GM21619 (cell line): Measurements from ENCODE around the gene R3HDM2.

Source experiments
- ATAC-seq: cut with Tn5 transposase; IDR thresholded peaks from one replicate; pipeline ENCODE4 v1.9.1; 2021; ENCODE audit not compliant: unreplicated experiment

The R3HDM2 gene

GRCh38 chr12:57242691-57243454 is 188.0 kb downstream of the R3HDM2 start:
- ATAC-seq: no peak

DNA sequence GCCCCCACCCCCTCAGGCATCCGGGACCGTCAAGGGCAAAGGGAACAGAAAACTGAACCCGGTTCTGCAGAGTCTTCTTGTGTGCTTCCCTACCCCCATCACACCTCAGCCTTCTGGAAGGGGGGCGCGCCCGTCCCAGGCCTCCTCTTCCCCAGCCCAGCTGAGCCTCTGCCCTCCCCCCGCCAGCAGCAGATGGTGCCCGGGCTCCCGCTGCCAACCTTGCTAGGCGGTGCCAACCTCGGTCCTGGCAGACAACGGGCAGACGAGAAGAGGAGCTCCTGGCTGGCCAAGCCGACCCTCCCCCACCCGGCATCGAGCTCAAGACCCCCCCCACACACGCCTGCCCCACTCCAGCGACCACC is 188.5 kb downstream of the R3HDM2 start:
- ATAC-seq: no peak

GRCh38 chr12:57241402-57242310 is 189.2 kb downstream of the R3HDM2 start:
- ATAC-seq: no peak

DNA sequence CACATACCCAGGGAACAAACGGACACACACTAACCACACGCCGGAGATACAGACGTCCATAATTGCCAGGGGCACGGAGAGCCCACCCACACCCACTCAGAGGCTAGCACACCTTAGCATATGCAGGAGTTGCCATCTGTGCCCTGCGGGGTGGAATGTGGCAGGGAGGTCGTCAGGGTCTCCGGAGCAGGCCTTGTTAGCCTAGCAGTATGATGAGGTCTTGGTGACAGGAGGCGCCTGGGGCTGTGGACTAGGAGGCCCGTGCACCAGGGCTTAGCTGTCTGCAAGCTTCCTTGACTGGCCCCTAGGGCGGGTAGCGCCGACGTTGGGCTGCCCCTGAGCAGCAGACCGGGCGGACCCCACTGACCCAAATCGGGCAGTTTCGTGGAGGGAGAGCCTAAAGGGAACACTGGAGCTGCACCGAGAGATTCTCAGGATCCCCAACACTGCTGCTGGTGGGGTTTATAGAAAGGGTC is 189.9 kb downstream of the R3HDM2 start:
- ATAC-seq: no peak

DNA sequence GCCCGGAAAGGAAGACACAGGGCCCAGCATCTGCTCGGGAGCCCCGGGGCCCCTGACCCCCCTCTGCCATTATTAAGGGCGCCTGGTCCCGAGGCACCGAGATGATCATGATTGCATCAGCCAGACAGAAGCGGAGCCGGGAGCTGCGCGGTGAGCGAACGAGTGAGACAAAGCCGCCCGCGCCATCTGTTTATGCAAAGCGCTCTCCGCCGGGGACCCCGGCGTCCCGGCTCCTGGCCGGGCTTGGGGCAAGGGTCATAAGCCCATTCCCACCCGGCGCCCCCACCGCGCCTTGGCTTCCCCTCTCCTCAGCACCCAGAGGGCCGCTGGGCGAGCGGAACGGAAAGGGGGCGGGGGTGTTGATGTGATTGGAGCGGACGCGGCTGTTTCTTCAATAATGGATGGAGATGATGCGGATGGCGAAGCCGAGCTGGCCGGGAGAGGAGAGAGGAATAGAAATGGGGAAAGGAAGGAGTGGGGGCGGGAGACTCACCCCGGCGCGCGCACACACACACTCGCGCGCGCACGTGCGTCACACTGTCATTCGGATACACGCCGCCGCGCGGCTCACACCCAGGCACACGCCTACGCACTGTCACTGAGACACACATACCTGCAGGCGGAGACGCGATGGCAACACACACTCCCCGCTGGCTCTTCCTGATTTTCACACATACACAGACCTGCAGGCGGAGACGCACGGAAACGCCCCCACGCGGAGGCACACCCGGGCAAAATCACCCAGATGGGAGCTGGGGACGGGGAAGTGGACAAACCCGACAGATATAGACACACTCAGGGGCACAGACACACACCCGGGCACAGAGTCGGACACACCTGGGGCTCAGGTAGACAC is 190.5 kb downstream of the R3HDM2 start:
- ATAC-seq: peak; percentile 19

- no peak for ATAC-seq
Observed at GRCh38 chr12:57239587-57240065, 191.2 kb downstream of the R3HDM2 start.

GRCh38 chr12:57238854-57239554 is 191.8 kb downstream of the R3HDM2 start:
- ATAC-seq: peak; percentile 40

- no peak for ATAC-seq
Observed at GRCh38 chr12:57237932-57238853, 192.7 kb downstream of the R3HDM2 start.

- no peak for ATAC-seq
Observed at GRCh38 chr12:57237596-57237931, 193.3 kb downstream of the R3HDM2 start.

GRCh38 chr12:57236925-57237595 is 193.8 kb downstream of the R3HDM2 start:
- no peak for ATAC-seq

DNA sequence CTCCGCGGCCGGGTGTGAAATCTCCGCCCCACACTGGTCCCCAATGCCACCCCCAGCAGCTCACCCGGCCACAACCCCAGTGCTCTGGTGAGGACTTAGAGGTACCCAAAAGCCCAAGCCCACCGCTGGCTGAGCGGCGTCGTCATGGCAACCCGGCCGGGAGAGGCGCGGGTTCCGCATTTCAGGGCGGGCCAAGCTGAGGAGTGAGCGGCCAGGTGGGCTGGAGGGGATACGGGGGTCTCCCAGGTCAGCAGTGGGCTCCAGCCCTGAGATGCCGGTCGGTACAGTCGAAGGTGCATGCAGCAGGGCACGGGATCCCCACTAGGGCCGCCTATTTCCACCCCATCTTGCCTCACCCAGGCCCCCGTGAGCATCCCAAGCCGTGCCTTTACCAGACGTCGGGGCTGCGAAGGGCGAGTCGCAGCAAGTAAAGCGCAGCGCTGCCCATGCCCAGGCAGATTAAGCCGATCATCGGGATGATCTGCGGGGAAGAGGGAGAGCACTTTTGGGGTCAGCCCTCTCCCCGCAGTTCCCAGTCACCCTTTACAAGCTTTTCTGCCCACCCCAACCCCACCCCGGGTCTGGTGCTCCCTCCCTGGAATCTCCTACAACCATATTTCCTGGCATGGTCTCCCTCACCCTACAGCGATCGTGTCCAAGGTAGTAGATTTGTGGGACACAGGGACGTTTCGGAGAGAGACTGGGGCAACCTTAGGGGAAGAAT is 194.5 kb downstream of the R3HDM2 start:
- no peak for ATAC-seq

- no peak for ATAC-seq
Observed at GRCh38 chr12:57235728-57236131, 195.1 kb downstream of the R3HDM2 start.

GRCh38 chr12:57235017-57235727 is 195.7 kb downstream of the R3HDM2 start:
- ATAC-seq: no peak

GRCh38 chr12:57234571-57235016 is 196.2 kb downstream of the R3HDM2 start:
- no peak for ATAC-seq

DNA sequence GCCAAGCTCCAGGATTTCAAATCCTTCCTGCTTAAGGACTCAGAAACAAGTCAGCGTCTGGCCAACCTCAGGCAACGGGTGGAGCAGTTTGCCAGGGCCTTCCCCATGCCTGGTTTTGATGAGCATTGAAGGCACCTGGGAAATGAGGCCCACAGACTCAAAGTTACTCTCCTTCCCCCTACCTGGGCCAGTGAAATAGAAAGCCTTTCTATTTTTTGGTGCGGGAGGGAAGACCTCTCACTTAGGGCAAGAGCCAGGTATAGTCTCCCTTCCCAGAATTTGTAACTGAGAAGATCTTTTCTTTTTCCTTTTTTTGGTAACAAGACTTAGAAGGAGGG is 196.6 kb downstream of the R3HDM2 start:
- ATAC-seq: no peak

DNA sequence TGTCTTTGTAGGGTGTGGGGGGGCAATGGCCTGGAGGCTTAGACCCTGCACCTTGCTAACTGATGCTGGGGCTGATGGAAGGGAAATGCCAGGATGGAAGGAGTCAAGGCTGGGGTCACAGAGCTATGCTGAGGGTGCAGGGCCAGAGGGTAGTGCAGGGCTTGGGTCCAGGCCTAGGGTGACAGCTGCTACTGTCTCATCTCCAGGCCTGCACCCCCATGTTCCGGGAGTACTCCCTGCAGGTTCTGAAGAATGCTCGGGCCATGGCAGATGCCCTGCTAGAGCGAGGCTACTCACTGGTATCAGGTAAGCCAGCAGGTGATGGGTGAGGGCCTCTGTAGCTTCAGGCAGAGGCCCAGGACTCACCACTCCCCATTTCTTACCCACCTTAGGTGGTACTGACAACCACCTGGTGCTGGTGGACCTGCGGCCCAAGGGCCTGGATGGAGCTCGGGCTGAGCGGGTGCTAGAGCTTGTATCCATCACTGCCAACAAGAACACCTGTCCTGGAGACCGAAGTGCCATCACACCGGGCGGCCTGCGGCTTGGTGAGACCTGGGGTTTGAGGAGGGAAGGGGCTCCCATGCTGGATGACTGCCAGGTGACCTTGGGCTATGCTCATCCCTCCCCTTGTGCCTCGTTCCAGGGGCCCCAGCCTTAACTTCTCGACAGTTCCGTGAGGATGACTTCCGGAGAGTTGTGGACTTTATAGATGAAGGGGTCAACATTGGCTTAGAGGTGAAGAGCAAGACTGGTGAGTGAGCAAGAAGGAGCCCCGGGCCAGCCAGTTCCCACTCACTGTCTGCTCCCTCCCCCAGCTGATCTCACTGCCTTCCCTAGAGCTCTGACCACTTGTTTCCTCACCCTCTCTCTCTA is 197.2 kb downstream of the R3HDM2 start:
- no peak for ATAC-seq
